ENCODE results near the gene TMEM14C.

TMEM14C gene

DNA sequence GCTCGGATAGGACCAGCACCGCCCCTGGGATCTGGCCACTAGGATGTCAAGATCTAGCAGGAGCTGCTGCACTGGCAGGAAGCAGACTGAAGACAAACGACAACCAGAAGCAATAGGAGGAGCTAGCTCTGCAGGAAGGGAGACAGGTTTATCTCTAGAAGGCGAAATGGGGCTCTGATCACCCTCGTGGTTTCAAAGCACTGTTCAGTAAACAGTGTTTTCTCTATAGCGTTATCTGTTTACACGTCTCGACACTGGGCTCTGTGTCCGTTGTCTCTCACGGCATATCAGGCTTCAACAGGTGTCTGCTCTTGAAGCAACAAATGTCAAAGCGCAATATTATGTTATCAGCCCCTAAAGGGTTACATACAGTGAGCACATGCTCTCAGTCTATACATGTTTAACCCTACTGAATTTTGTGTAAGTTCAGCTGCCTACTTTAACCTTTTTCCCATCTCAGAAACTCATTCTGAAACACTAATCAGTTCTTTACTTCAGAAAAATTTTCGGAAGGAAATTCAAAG lies 48.6 kb downstream of the TMEM14C start:
- DNase-seq = no peak

DNA sequence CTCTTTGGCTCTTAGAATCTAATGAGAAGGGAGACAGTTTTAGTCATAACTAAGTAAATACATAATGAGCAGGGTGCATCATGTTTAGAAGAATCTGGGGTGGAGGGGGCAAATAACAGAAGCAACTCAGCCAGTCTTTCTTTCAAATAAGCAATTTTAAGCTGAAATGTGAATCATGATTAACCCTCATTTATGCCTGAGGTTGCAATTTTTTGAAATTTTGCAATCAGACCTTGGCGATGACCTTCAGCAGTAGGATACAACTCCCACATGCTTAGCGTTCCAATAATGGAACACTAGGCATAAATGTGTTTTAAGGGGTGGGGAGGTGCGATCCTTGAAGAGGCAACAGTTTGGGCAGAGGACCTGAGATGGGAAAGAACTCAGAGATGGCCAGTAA lies 55.4 kb downstream of the TMEM14C start:
- DNase-seq = no peak

DNA sequence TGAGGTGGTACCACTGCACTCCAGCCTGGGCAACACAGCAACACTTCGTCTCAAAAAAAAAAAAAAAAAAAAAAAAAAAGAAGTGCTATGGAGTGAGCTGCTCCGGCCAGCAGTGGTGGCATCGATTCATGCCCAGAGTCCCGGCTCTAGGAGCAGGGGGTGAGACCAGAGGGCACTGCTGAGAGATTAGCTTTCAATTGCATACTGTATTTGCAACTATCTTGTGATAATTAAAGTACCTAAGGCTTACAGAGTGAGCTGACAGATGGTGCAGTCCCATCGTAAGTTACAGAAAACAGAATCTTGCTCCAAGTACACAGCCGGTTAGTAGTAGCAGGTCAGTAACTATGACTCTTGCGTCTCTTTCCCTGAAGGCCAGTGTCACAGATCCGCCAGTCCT lies 56.2 kb downstream of the TMEM14C start:
- DNase-seq = no peak

Data from activated CD4-positive, alpha-beta T cell treated with anti-CD3 and anti-CD28 coated beads for 48 hours (primary cell).